Prostate gland (tissue), 2 donors: ENCODE measurements around the gene APOOL. TPM values are rescaled to one million over a fixed set of nuclear protein-coding genes. Genes with fewer than 3 reads are reported as not detected.
A peak's percentile ranks its signal among the peaks of the same experiment; 100 is the strongest.
"Not testable (repeated sequence)": the region's sequence is repeated elsewhere in the genome, so short reads cannot be mapped to it uniquely, and the experiment has no call there.

Source experiments
- DNase-seq: peaks from one replicate; pipeline ENCODE4 v3.0.0-alpha.2; 2019; ENCODE audit warnings: low spot score
- H3K27ac ChIP-seq, 2 donors: fragments of 200-600 bp; sonication (generic); 2 replicates each; pipeline ENCODE4 v1.5.1; 2017 to 2019
- H3K27me3 ChIP-seq: fragments of 200-600 bp; sonication (generic); replicated peaks from 2 replicates; pipeline ENCODE4 v1.5.1; 2019; ENCODE audit not compliant: insufficient read depth
- H3K36me3 ChIP-seq, 2 donors: fragments of 200-600 bp; sonication (generic); 1 replicate in 1 of 2; 2 replicates in 1 of 2; pipeline versions ENCODE4 v1.5.1 to v1.8.1; 2017 to 2019
- H3K4me1 ChIP-seq: fragments of 200-600 bp; sonication (generic); replicated peaks from 2 replicates; pipeline ENCODE4 v1.5.1; 2019
- H3K4me3 ChIP-seq, 2 donors: fragments of 200-600 bp; sonication (generic); 2 replicates each; pipeline ENCODE4 v1.5.1; 2017 to 2019
- H3K9me3 ChIP-seq: fragments of 200-600 bp; sonication (generic); 2 replicates; pipeline ENCODE4 v1.5.1; 2017
- POLR2A ChIP-seq: fragments of 450-650 bp; IDR thresholded peaks from one replicate; pipeline ENCODE4 v1.6.1; 2016; ENCODE audit warnings: antibody characterized with exemption, mild to moderate bottlenecking
- POLR2AphosphoS5 ChIP-seq: sonication (generic); formaldehyde crosslinking; IDR thresholded peaks from one replicate; pipeline ENCODE4 v1.6.1; 2017; ENCODE audit warnings: antibody characterized with exemption
- WGBS: methylation state at CpG from one replicate; pipeline ENCODE4 v1.1.5; 2018; 5-methylcytosine and 5-hydroxymethylcytosine counted together
- intact Hi-C: fragments of 100-400 bp; cut with DNase I; formaldehyde crosslinking; loops from one replicate; pipeline ENCODE4 v1.14.2; 2022
- total RNA-seq, 2 donors: library from RNA; depleted of rRNA; stranded (reverse); fragments of >200 nt; gene quantifications; one replicate each; pipeline ENCODE4 v1.1.0, GENCODE V29; 2016
- TF ChIP-seq, protein P1 (sequence below), 4 experiments: fragments of 200-600 bp in 2 of 4; fragments of 450-650 bp in 2 of 4; sonication (generic) in 2 of 4; IDR thresholded peaks; 1 replicate in 3 of 4; 2 replicates in 1 of 4; pipeline ENCODE4 v1.5.1; 2016 to 2019; ENCODE audit warnings: antibody characterized with exemption in 4 of 4, mild to moderate bottlenecking in 2 of 4, moderate library complexity in 2 of 4

The APOOL gene
- total RNA-seq, 2 donors from 2014 or later = 9.9 to 10.8 TPM

DNA sequence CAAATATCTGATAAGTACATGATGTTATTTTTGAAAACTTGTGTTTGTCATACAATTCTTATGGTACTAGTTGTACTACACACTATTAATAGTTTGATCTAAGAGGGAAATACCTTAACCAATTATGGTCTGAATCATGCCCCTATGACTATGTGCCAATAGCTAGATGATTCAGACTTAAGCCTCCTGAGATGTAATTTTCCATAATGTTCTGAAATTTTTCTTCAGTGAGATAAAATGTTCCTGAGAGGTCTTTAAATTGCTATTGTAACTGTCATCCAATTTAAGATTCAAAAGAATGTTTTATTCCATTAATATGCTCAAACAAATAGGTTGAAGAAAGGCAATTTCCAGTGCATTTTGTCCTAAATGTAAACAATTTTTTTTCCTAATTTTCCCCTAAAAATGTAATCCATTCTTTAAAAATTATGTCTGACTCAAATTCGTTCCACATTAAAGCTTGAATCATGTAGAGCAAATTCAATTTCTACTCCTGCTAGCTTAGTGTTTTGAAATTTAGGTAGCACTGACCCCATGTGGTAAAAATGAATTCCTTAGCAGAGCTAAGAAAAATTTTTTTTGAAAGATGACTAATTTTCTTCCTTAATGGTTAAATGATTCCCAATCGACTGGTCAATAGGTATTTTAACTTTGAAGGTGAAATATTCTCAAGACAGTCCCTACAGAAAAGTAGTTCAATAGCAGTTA, 49.1 kb downstream of the APOOL start:
- intact Hi-C loops = loop anchor here (5.0 kb wide), 1 partner anchor 320 kb away; no protein-coding TSS in a partner anchor
- Histone ChIP-seq H3K4me1 (no peaks in the 10 kb centered on the region), H3K9me3 (no peaks in the 10 kb centered on the region), H3K27ac (no peak overlapping the region), H3K36me3 (no peaks in the 10 kb centered on the region), H3K27me3 (no peaks in the 10 kb centered on the region), H3K4me3 (no peak overlapping the region)
- TF ChIP-seq, protein P1, sequence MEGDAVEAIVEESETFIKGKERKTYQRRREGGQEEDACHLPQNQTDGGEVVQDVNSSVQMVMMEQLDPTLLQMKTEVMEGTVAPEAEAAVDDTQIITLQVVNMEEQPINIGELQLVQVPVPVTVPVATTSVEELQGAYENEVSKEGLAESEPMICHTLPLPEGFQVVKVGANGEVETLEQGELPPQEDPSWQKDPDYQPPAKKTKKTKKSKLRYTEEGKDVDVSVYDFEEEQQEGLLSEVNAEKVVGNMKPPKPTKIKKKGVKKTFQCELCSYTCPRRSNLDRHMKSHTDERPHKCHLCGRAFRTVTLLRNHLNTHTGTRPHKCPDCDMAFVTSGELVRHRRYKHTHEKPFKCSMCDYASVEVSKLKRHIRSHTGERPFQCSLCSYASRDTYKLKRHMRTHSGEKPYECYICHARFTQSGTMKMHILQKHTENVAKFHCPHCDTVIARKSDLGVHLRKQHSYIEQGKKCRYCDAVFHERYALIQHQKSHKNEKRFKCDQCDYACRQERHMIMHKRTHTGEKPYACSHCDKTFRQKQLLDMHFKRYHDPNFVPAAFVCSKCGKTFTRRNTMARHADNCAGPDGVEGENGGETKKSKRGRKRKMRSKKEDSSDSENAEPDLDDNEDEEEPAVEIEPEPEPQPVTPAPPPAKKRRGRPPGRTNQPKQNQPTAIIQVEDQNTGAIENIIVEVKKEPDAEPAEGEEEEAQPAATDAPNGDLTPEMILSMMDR (IDR thresholded peaks at IDR 0.05) = peak in 1 of 4 experiments; percentile 12
- no peak for TF ChIP-seq POLR2A
- DNase-seq = no peak
- WGBS = 41% methylated on average over 2 of the region's 2 CpGs

DNA sequence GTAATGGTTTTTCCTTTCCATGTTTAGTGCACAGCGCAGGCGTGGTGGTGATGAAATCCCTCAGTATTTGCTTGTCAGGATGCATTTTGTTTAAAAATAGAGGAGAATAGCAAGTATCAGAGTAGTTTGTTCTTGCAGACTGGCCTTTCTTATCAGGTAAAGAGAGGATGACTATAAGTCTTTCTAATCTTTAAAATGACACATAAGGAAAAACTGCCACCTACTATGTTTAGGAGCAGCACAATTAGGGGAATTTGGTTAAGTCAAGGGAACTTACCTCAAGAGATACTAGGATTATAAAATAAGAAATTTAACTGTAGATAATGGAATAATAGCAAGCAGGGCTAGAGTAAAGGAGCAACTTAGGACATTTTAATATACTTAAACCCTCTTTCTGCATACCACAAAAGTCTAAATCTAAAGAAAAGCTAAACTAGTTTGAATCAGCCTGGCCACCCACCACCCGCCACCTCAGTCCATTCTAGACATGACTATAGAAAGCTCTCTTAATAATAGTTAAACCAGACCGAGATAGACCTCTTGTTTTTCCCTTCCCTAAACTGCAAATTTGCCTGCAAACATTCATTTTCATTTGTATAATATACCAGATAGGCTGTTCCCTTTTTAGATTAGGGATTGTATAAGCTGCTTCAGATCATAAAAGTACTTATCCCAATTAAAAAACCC, 62.0 kb downstream of the APOOL start:
- Histone ChIP-seq H3K27me3 (no peaks in the 10 kb centered on the region), H3K36me3 (no peaks in the 10 kb centered on the region), H3K9me3 (no peaks in the 10 kb centered on the region), H3K27ac (no peak overlapping the region), H3K4me3 (no peak overlapping the region), H3K4me1 (no peaks in the 10 kb centered on the region)
- TF ChIP-seq, protein P1 (IDR thresholded peaks at IDR 0.05) = no peak
- TF ChIP-seq POLR2AphosphoS5 (no peak), POLR2A (no peak)
- WGBS = 70% methylated on average over 4 of the region's 4 CpGs
- DNase-seq = no peak
- intact Hi-C loops = no loop called here

DNA sequence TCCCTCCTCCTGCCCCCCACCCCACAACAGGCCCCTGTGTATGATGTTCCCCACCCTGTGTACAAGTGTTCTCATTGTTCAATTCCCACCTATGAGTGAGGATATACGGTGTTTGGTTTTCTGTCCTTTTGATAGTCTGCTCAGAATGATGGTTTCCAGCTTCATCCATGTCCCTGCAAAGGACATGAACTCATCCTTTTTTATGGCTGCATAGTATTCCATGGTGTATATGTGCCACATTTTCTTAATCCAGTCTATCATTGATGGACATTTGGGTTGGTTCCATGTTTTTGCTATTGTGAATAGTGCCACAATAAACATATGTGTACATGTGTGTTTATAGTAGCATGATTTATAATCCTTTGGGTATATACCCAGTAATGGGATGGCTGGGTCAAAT, 73.6 kb downstream of the APOOL start:
- DNase-seq, H3K4me3 ChIP-seq, H3K27ac ChIP-seq, intact Hi-C loops, H3K36me3 ChIP-seq, H3K9me3 ChIP-seq, H3K4me1 ChIP-seq, H3K27me3 ChIP-seq: not testable (repeated sequence)
- 100% methylated on average over 1 of the region's 1 CpG for WGBS

DNA sequence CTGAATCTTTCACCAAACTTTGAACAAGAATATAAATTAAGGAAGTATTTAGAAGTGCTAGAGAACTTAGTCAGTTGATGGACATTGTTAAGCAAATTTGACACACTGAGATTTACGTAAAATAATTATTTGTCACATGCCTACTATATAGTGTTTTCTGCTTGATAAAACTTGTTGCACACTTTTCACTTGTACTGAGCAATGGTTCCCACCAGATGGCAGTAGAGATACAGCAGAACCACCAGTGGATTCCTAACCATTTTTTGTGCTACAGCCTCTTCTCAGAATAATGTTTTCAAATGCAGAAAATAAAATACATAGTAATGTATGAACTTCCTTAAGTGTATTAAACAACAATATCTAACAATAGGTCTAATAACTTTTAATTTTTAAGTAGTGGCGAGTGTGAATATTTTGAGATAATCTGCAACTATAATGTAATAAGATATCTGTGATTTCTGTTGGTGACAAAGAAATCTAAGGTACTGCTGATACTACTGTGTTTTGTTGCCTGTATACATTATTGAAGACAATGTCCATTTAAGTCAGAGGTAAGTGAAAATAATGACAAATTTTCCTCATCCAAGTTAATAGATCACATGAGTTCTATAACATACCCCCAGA, 81.2 kb downstream of the APOOL start:
- 63% methylated on average over 2 of the region's 2 CpGs for WGBS
- no peak for DNase-seq
- Histone ChIP-seq H3K27ac (no peak overlapping the region), H3K36me3 (no peaks in the 10 kb centered on the region), H3K27me3 (no peaks in the 10 kb centered on the region), H3K9me3 (no peaks in the 10 kb centered on the region), H3K4me1 (no peaks in the 10 kb centered on the region), H3K4me3 (no peak overlapping the region)
- intact Hi-C loops = no loop called here
- TF ChIP-seq, protein P1 (IDR thresholded peaks at IDR 0.05) = peak; percentile 30 to 39 (median 37)
- no peak for TF ChIP-seq POLR2AphosphoS5

DNA sequence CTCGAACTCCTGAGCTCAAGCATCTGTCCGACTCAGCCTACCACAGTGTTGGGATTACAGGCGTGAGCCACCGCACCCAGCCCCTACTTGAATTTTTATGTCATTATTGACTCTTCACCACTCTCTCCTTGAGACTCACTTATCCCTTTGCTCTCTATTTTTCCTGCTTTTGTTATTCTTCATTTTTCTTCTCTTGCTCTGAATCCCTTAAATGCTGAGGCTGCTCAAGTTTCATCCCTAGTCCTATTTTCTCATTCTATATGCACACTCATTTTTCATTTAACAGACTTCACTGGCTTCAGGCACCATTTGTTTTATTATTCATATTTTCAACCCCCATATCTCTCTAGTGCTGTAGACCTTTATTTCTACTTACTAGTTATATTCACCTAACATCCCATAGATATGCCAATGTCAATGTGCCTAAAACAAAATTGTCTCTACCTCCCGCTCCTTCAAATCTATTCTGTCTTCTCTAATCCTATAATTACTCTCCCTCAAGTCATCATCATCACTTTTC, 85.7 kb downstream of the APOOL start:
- no peak overlapping the region for H3K27ac ChIP-seq
- H3K36me3 ChIP-seq = no peaks in the 10 kb centered on the region
- no peaks in the 10 kb centered on the region for H3K9me3 ChIP-seq
- WGBS = 98% methylated on average over 5 of the region's 5 CpGs
- no peaks in the 10 kb centered on the region for H3K27me3 ChIP-seq
- intact Hi-C loops = no loop called here
- no peak overlapping the region for H3K4me3 ChIP-seq
- TF ChIP-seq, protein P1 (IDR thresholded peaks at IDR 0.05) = no peak
- no peak for TF ChIP-seq POLR2AphosphoS5
- no peak for TF ChIP-seq POLR2A
- DNase-seq = no peak
- H3K4me1 ChIP-seq = no peaks in the 10 kb centered on the region
